H9 (cell line): ENCODE results near the gene GPR107. TPM values are rescaled to one million over a fixed set of nuclear protein-coding genes. Genes with fewer than 3 reads are reported as not detected.

Source experiments
- DNase-seq: peaks from one replicate; pipeline ENCODE4 v3.0.0-alpha.2; 2017
- H2AFZ ChIP-seq: one replicate; pipeline ENCODE4 v1.6.1; 2013; ENCODE audit warnings: mild to moderate bottlenecking, low read length, control low read depth, moderate library complexity
- H2AK5ac ChIP-seq: 2 replicates; pipeline ENCODE4 v1.6.1; 2013; ENCODE audit warnings: low read length, control low read depth, mixed read lengths; ENCODE audit not compliant: insufficient read length
- H2BK120ac ChIP-seq: one replicate; pipeline ENCODE4 v1.6.1; 2013; ENCODE audit warnings: low read depth, mild to moderate bottlenecking, low read length, control low read depth, inconsistent platforms; ENCODE audit not compliant: poor library complexity, severe bottlenecking
- H2BK12ac ChIP-seq: 2 replicates; pipeline ENCODE4 v1.6.1; 2013; ENCODE audit warnings: low read length, control low read depth, mixed read lengths, low read depth; ENCODE audit not compliant: insufficient read length
- H2BK15ac ChIP-seq: 2 replicates; pipeline ENCODE4 v1.6.1; 2013; ENCODE audit warnings: low read depth, low read length, control low read depth
- H2BK20ac ChIP-seq: one replicate; pipeline ENCODE4 v1.6.1; 2013; ENCODE audit warnings: low read depth, mild to moderate bottlenecking, low read length, control low read depth, inconsistent platforms; ENCODE audit not compliant: poor library complexity, severe bottlenecking
- H2BK5ac ChIP-seq: 2 replicates; pipeline ENCODE4 v1.6.1; 2013; ENCODE audit warnings: low read length, control low read depth, mixed read lengths; ENCODE audit not compliant: insufficient read length
- H3K14ac ChIP-seq: 2 replicates; pipeline ENCODE4 v1.6.1; 2013; ENCODE audit warnings: low read length, control low read depth; ENCODE audit not compliant: insufficient read depth
- H3K18ac ChIP-seq: 2 replicates; pipeline ENCODE4 v1.6.1; 2013; ENCODE audit warnings: low read depth, mild to moderate bottlenecking, mixed read lengths, low read length, control low read depth; ENCODE audit not compliant: insufficient read length
- H3K23ac ChIP-seq: 2 replicates; pipeline ENCODE4 v1.6.1; 2013; ENCODE audit warnings: low read length, control low read depth, mixed read lengths, low read depth; ENCODE audit not compliant: insufficient read length
- H3K23me2 ChIP-seq: 2 replicates; pipeline ENCODE4 v1.6.1; 2013; ENCODE audit warnings: low read depth, mild to moderate bottlenecking, mixed read lengths, low read length, control low read depth; ENCODE audit not compliant: insufficient read length, poor library complexity, severe bottlenecking
- H3K27ac ChIP-seq: 2 replicates; pipeline ENCODE4 v1.5.1; 2013; ENCODE audit warnings: low read length, control low read depth, mixed read lengths, low read depth; ENCODE audit not compliant: insufficient read length
- H3K27me3 ChIP-seq: 2 replicates; pipeline ENCODE4 v1.6.1; 2013; ENCODE audit warnings: low read length, control low read depth, inconsistent platforms; ENCODE audit not compliant: insufficient read depth
- H3K4ac ChIP-seq: 2 replicates; pipeline ENCODE4 v1.6.1; 2013; ENCODE audit warnings: low read depth, mild to moderate bottlenecking, control low read depth, inconsistent platforms, low read length, moderate library complexity
- H3K4me1 ChIP-seq: 2 replicates; pipeline ENCODE4 v1.6.1; 2013; ENCODE audit warnings: low read length, control low read depth, inconsistent platforms; ENCODE audit not compliant: insufficient read depth
- H3K4me2 ChIP-seq: 2 replicates; pipeline ENCODE4 v1.6.1; 2013; ENCODE audit warnings: low read length, control low read depth, mixed read lengths; ENCODE audit not compliant: insufficient read length, insufficient read depth
- H3K56ac ChIP-seq: 2 replicates; pipeline ENCODE4 v1.6.1; 2013; ENCODE audit warnings: low read depth, mild to moderate bottlenecking, mixed read lengths, low read length, control low read depth; ENCODE audit not compliant: insufficient read length
- H3K79me1 ChIP-seq: 2 replicates; pipeline ENCODE4 v1.6.1; 2013; ENCODE audit warnings: low read depth, mild to moderate bottlenecking, moderate library complexity, low read length, control low read depth, inconsistent platforms; ENCODE audit not compliant: insufficient read depth, poor library complexity, severe bottlenecking
- H3K79me2 ChIP-seq: 2 replicates; pipeline ENCODE4 v1.6.1; 2013; ENCODE audit warnings: low read length, control low read depth, inconsistent platforms; ENCODE audit not compliant: insufficient read depth
- H3K9ac ChIP-seq: 2 replicates; pipeline ENCODE4 v1.6.1; 2013; ENCODE audit warnings: low read length, control low read depth, mixed read lengths; ENCODE audit not compliant: insufficient read length; ENCODE audit errors: extremely low read depth
- H3K9me3 ChIP-seq: one replicate; pipeline ENCODE4 v1.6.1; 2013; ENCODE audit warnings: low read depth, low read length, inconsistent platforms; ENCODE audit not compliant: control insufficient read depth
- H3T11ph ChIP-seq: one replicate; pipeline ENCODE4 v1.6.1; 2013; ENCODE audit warnings: mild to moderate bottlenecking, low read length, control low read depth, inconsistent platforms
- H4K20me1 ChIP-seq: one replicate; pipeline ENCODE4 v1.6.1; 2013; ENCODE audit not compliant: control insufficient read depth, insufficient read length, insufficient read depth
- H4K5ac ChIP-seq: 2 replicates; pipeline ENCODE4 v1.6.1; 2013; ENCODE audit warnings: low read depth, mild to moderate bottlenecking, mixed read lengths, low read length, control low read depth; ENCODE audit not compliant: insufficient read length
- H4K8ac ChIP-seq: replicated peaks from 2 replicates; pipeline ENCODE4 v1.6.1; 2013; ENCODE audit warnings: low read length, control low read depth, mixed read lengths, low read depth; ENCODE audit not compliant: insufficient read length
- H4K91ac ChIP-seq: 2 replicates; pipeline ENCODE4 v1.6.1; 2013; ENCODE audit warnings: low read depth, mild to moderate bottlenecking, moderate library complexity, mixed read lengths, low read length, control low read depth; ENCODE audit not compliant: insufficient read length
- H3K27ac Mint-ChIP-seq, 3 experiments: 2 replicates in 2 of 3; 3 replicates in 1 of 3; pipeline ENCODE4 v1.8.0; 2020 to 2021; ENCODE audit warnings: mixed read lengths in 3 of 3, mild to moderate bottlenecking in 1 of 3, moderate library complexity in 1 of 3
- H3K27me3 Mint-ChIP-seq: 2 replicates; pipeline ENCODE4 v1.8.0; 2021; ENCODE audit warnings: low read depth, mild to moderate bottlenecking, moderate library complexity, mixed read lengths
- H3K36me3 Mint-ChIP-seq, 3 experiments: 2 replicates in 2 of 3; 3 replicates in 1 of 3; pipeline ENCODE4 v1.8.0; 2020 to 2021; ENCODE audit warnings: low read depth in 3 of 3, mixed read lengths in 3 of 3; ENCODE audit not compliant: insufficient read depth in 1 of 3
- H3K4me1 Mint-ChIP-seq, 2 experiments: 2 replicates each; pipeline ENCODE4 v1.8.0; 2020; ENCODE audit warnings: mixed read lengths in 2 of 2
- H3K4me3 Mint-ChIP-seq, 2 experiments: 2 replicates in 1 of 2; 3 replicates in 1 of 2; pipeline ENCODE4 v1.8.0; 2020 to 2021; ENCODE audit warnings: mild to moderate bottlenecking in 2 of 2, mixed read lengths in 2 of 2, moderate library complexity in 1 of 2
- H3K9me3 Mint-ChIP-seq, 2 experiments: 2 replicates in 1 of 2; 3 replicates in 1 of 2; pipeline ENCODE4 v1.8.0; 2020; ENCODE audit warnings: mild to moderate bottlenecking in 2 of 2, mixed read lengths in 2 of 2, moderate library complexity in 1 of 2
- CTCF ChIP-seq: fragments of 200-600 bp; sonication (generic); conservative IDR thresholded peaks from 3 replicates; pipeline ENCODE4 v1.8.0; 2021; ENCODE audit warnings: antibody characterized with exemption, mild to moderate bottlenecking
- WGBS: extraction: QIAGEN DNeasy Blood & Tissue Kit; methylation state at CpG from one replicate; pipeline ENCODE4 v1.1.7; 2013; ENCODE audit warnings: missing lambda C conversion rate, low lambda C conversion rate, mixed read lengths; ENCODE audit not compliant: insufficient read length; ENCODE audit errors: extremely low coverage; 5-methylcytosine and 5-hydroxymethylcytosine counted together
- total RNA-seq: library from RNA; stranded (reverse); gene quantifications from 2 replicates; pipeline ENCODE4 v1.2.1, GENCODE V29; 2021

The GPR107 gene
- total RNA-seq, 1 experiment from 2014 or later, result 38.0 TPM

DNA sequence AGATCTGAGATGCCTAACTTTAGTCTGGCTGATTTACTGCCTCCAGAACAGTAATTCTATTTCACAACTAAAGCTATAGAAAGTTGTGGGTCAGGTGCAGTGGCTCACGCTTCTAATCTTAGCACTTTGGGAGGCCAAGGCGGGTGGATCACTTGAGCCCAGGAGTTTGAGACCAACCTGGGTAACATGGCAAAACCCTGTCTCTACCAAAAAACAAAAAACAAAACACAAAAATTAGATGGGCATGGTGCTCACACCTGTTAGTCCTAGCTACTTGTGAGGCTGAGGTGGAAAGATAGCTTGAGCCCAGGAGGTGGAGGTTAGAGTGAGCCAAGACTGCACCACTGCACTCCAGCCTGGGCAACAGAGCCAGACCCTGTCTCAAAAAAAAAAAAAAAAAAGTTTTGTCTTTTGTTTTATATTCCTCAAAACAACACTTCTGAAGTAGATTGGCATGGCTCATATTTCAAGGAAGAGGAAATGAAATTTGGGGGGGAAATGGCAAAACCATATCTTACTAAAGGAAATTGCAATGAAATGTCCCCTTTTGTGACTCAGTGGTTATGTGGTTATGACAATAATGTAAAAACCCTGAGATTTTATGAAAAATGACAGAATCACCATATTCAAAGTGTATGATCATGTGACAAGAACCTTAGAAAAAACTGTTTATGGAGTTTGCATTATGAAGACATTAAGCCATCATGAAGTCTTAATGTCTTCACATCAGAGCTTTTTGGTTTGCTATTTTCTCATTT is 26.9 kb upstream of the GPR107 start:
- no peak overlapping the region for H2BK120ac ChIP-seq
- no peak overlapping the region for H3K9ac ChIP-seq
- H3K79me2 ChIP-seq, result no peaks in the 10 kb centered on the region; the same call in 1 of the 2 replicates
- Mint-ChIP-seq H3K4me1 (peaks cover 10 to 14% of the 10 kb centered on the region in 2 experiments), H3K4me3 (no peak overlapping the region), H3K9me3 (no peaks in the 10 kb centered on the region), H3K27me3 (no peaks in the 10 kb centered on the region), H3K36me3 (no peaks in the 10 kb centered on the region; a peak in 1 of 7 replicates), H3K27ac (no peak overlapping the region)
- no peak overlapping the region for H2AK5ac ChIP-seq
- H3K27ac ChIP-seq, result no peak overlapping the region
- H3T11ph ChIP-seq, result no peak overlapping the region
- H2BK12ac ChIP-seq, result no peak overlapping the region
- no peak overlapping the region for H3K23ac ChIP-seq
- no peak overlapping the region for H3K4ac ChIP-seq
- H3K9me3 ChIP-seq, result no peaks in the 10 kb centered on the region
- H2AFZ ChIP-seq, result no peak overlapping the region
- no CpG with 5 or more reads among the region's 2 CpGs for WGBS
- no peaks in the 10 kb centered on the region for H4K20me1 ChIP-seq
- H4K5ac ChIP-seq, result no peak overlapping the region
- no peak overlapping the region for H2BK5ac ChIP-seq
- no peaks in the 10 kb centered on the region for H3K23me2 ChIP-seq
- H3K4me2 ChIP-seq, result no peak overlapping the region
- no peaks in the 10 kb centered on the region for H3K4me1 ChIP-seq
- no peak overlapping the region for H3K18ac ChIP-seq
- no peak overlapping the region for H4K91ac ChIP-seq
- H3K14ac ChIP-seq, result no peak overlapping the region
- no peaks in the 10 kb centered on the region for H3K79me1 ChIP-seq
- no peaks in the 10 kb centered on the region for H3K27me3 ChIP-seq
- no peak overlapping the region for H3K56ac ChIP-seq
- no peak for DNase-seq
- no peak for TF ChIP-seq CTCF
- no peak overlapping the region for H2BK20ac ChIP-seq
- H4K8ac ChIP-seq, result no peak overlapping the region
- no peak overlapping the region for H2BK15ac ChIP-seq
